HEK293 (cell line): ENCODE measurements around the gene PSMC4.

Source experiments
- CTCF ChIP-seq: fragments of 450-650 bp; formaldehyde crosslinking; IDR thresholded peaks from 2 replicates; pipeline ENCODE4 v1.5.1; 2016; ENCODE audit warnings: missing biosample characterization, missing genetic modification characterization
- GLI2 ChIP-seq: fragments of 450-650 bp; formaldehyde crosslinking; IDR thresholded peaks from 2 replicates; pipeline ENCODE4; 2017; ENCODE audit warnings: missing biosample characterization, missing genetic modification characterization, low read depth, borderline replicate concordance
- KLF10 ChIP-seq: fragments of 450-650 bp; IDR thresholded peaks from 2 replicates; pipeline ENCODE4 v1.5.1; 2018; ENCODE audit warnings: missing biosample characterization, mild to moderate bottlenecking, missing genetic modification characterization
- PBX3 ChIP-seq: sonication (generic); formaldehyde crosslinking; IDR thresholded peaks from 2 replicates; pipeline ENCODE4 v1.8.1; 2022; ENCODE audit warnings: mild to moderate bottlenecking, moderate library complexity, missing genetic modification reagents
- RBAK ChIP-seq: fragments of 450-650 bp; formaldehyde crosslinking; IDR thresholded peaks from 2 replicates; pipeline ENCODE4 v1.5.1; 2016; ENCODE audit warnings: missing biosample characterization, missing genetic modification characterization
- REST ChIP-seq: fragments of 450-650 bp; formaldehyde crosslinking; IDR thresholded peaks from 2 replicates; pipeline ENCODE4 v1.5.1; 2016; ENCODE audit warnings: missing biosample characterization, missing genetic modification characterization
- ZBTB44 ChIP-seq: fragments of 450-650 bp; IDR thresholded peaks from 2 replicates; pipeline ENCODE4 v1.5.1; 2018; ENCODE audit warnings: missing biosample characterization, mild to moderate bottlenecking, missing genetic modification characterization
- ZNF571 ChIP-seq: fragments of 450-650 bp; formaldehyde crosslinking; IDR thresholded peaks from 2 replicates; pipeline ENCODE4 v1.5.0; 2017; ENCODE audit warnings: missing biosample characterization, missing genetic modification characterization

GRCh38 chr19:39968789-39969188 lies 2.2 kb upstream of the PSMC4 start:
- TF ChIP-seq ZBTB44 (tag by site-specific recombination) (no peak), REST (no peak), CTCF (no peak), RBAK (tag by site-specific recombination) (no peak), GLI2 (no peak), KLF10 (tag by site-specific recombination) (no peak), ZNF571 (tag by site-specific recombination) (no peak), PBX3 (no peak)
